ENCODE data around the gene SH3GLB1. TPM values are rescaled to one million over a fixed set of nuclear protein-coding genes. Genes with fewer than 3 reads are reported as not detected.

The SH3GLB1 gene
- polyA plus RNA-seq, 2 of the 4 experiments (the other 2 are of a cell fraction), result 22.2 to 33.9 TPM

DNA sequence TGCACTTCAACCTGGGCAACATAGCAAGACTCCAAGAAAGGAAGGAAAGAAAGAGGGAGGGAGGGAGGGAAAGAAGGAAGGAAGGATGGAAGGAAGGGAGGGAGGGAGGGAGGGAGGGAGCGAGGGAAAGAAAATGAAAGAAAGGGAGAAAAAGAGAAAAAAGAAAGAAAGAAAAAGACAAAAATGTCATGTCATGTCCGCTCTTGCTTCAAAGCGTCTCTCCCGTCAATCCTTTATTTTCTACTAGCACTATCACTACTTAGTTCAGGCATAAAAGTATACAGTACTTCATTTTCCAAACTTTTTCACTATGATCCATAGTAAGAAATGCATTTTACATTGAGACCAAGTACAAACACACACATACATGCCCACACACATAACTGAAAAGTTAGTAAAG is 64.7 kb downstream of the SH3GLB1 start:
- no peak overlapping the region for H3K4me2 ChIP-seq
- no peak overlapping the region for H3K27ac ChIP-seq
- ATAC-seq (no peak), FAIRE-seq (no peak), DNase-seq (ENCODE audit: low read depth in 1 of 2, low spot score in 1 of 2) (no peak)
- no peak overlapping the region for H3K4me3 ChIP-seq
- ChIA-PET CTCF (no interaction called here), POLR2A (no interaction called here)
- H3K9me3 ChIP-seq, result no peaks in the 10 kb centered on the region
- H3K4me1 ChIP-seq, result peaks cover 17% of the 10 kb centered on the region
- 87% methylated on average over 3 of the region's 4 CpGs for WGBS (ENCODE audit: missing lambda C conversion rate)
- TF ChIP-seq EHF (CRISPR knock-in tag; IDR thresholded peaks at IDR 0.05), result no peak
- no peak for TF ChIP-seq ZSCAN20 (CRISPR knock-in tag; IDR thresholded peaks at IDR 0.05)
- TF ChIP-seq ESRRA (IDR thresholded peaks at IDR 0.05; ENCODE audit: borderline replicate concordance, low read length), result no peak
- TF ChIP-seq MYC (IDR thresholded peaks at IDR 0.05; ENCODE audit: borderline replicate concordance, low read length), result no peak
- no peak for TF ChIP-seq RNF2 (IDR thresholded peaks at IDR 0.05; ENCODE audit: borderline replicate concordance, low read depth)
- TF ChIP-seq RAD21 (conservative IDR thresholded peaks at IDR 0.05 in 1 of 2, IDR thresholded peaks at IDR 0.05 in 1 of 2), result no peak
- no peak for TF ChIP-seq NR3C1 (IDR thresholded peaks at IDR 0.05)
- TF ChIP-seq ZC3H11A (IDR thresholded peaks at IDR 0.05), result no peak
- TF ChIP-seq KDM1A (IDR thresholded peaks at IDR 0.05; ENCODE audit: low read depth), result no peak
- no peak for TF ChIP-seq USF2 (IDR thresholded peaks at IDR 0.05)
- TF ChIP-seq CEBPB (IDR thresholded peaks at IDR 0.05), result no peak
- no peak for TF ChIP-seq KDM5A (IDR thresholded peaks at IDR 0.05)
- no peak for TF ChIP-seq HOXB5 (CRISPR knock-in tag; IDR thresholded peaks at IDR 0.05)
- TF ChIP-seq, protein P1, sequence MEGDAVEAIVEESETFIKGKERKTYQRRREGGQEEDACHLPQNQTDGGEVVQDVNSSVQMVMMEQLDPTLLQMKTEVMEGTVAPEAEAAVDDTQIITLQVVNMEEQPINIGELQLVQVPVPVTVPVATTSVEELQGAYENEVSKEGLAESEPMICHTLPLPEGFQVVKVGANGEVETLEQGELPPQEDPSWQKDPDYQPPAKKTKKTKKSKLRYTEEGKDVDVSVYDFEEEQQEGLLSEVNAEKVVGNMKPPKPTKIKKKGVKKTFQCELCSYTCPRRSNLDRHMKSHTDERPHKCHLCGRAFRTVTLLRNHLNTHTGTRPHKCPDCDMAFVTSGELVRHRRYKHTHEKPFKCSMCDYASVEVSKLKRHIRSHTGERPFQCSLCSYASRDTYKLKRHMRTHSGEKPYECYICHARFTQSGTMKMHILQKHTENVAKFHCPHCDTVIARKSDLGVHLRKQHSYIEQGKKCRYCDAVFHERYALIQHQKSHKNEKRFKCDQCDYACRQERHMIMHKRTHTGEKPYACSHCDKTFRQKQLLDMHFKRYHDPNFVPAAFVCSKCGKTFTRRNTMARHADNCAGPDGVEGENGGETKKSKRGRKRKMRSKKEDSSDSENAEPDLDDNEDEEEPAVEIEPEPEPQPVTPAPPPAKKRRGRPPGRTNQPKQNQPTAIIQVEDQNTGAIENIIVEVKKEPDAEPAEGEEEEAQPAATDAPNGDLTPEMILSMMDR (IDR thresholded peaks at IDR 0.05), result no peak
- no peak for TF ChIP-seq FOSB (CRISPR knock-in tag; IDR thresholded peaks at IDR 0.05)
- TF ChIP-seq NPAS2 (CRISPR knock-in tag; IDR thresholded peaks at IDR 0.05; ENCODE audit: borderline replicate concordance), result no peak
- TF ChIP-seq CHD2 (IDR thresholded peaks at IDR 0.05; ENCODE audit: low read length, partially characterized antibody), result no peak
- no peak for TF ChIP-seq HOXB13 (CRISPR knock-in tag; IDR thresholded peaks at IDR 0.05; ENCODE audit: low read depth)

DNA sequence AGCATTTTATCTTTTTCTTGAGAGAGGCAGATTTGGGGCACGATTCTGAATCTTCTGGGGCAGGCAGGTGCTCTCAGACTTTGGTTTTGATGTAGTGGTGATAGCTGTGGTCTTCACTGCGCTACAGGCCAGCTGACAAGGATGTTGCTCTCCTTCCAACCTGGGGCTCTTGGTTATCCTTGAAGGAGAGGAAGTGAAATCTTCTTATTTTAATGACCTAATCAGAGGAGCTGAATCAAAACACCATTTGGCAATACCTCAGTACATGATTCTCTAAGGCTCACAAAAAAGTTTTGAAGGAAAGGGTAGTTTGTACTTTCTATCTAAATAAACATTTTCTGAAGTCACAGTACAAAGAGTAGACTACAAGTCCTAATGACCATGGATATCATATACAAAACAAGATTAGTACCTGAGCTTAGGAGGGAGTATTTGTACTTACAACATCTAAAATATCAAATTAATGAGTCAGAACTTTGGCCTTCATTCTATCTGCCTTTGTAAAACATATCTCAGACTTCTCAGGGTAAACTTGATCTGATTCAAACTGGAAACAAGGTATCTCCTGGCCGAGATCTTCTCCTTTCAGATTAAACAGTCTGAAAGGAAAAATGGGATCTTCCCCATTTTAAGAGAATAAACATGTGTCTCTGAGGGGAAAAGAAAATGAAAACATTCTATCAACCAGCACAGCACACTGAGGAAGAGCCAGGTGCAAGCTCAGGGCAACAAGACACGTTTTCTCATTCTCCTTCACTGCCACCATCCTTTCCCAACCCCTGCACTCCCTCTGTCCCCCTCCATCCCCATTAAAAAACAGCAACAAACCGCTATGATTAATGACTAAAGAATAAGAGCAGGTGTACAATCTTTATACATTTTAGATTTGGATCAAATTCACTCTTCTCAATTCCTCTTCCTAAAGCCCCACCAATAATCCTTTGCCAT is 69.2 kb downstream of the SH3GLB1 start:
- Histone ChIP-seq H3K9me3 (no peaks in the 10 kb centered on the region), H3K4me2 (peak overlapping the region; percentile 93), H3K27ac (peak overlapping the region; percentile 84 to 86), H3K4me1 (peaks cover 34% of the 10 kb centered on the region), H3K4me3 (peak overlapping the region; percentile 26)
- ATAC-seq, result peak; percentile 40 to 57; a peak in 4 of 6 replicates
- peak in 1 of 2 experiments; percentile 4 for DNase-seq (ENCODE audit: low read depth in 1 of 2, low spot score in 1 of 2)
- CTCF ChIA-PET, result interaction anchor here (1.2 kb wide), 2 partner anchors 17 to 32 kb away, joined by 3 read pairs; no protein-coding TSS in a partner anchor
- no peak for FAIRE-seq
- 42% methylated on average over 5 of the region's 5 CpGs for WGBS (ENCODE audit: missing lambda C conversion rate)
- TF ChIP-seq JUNB (IDR thresholded peaks at IDR 0.05), result peak; percentile 35; the same call in 1 of the 2 replicates
- TF ChIP-seq HDAC2 (IDR thresholded peaks at IDR 0.05), result no peak
- POLR2A ChIA-PET, result interaction anchor here (1.1 to 2.5 kb wide), 2 partner anchors 15 to 69 kb away, joined by 3 to 13 read pairs; partner anchors contain the start of gene SH3GLB1

All from A549 (cell line).